Loucy (cell line): ENCODE data around the gene AMBRA1.

ENCODE experiments used
- CTCF ChIP-seq: fragments of 200-600 bp; sonication (generic); conservative IDR thresholded peaks from 2 replicates; pipeline ENCODE4 v1.5.1; 2014; ENCODE audit warnings: mild to moderate bottlenecking, antibody characterized with exemption, low read length
- EZH2phosphoT487 ChIP-seq: fragments of 200-600 bp; IDR thresholded peaks from 2 replicates; pipeline ENCODE4 v1.6.1; 2018; ENCODE audit warnings: antibody characterized with exemption, mild to moderate bottlenecking, moderate library complexity, borderline replicate concordance

- TF ChIP-seq CTCF (peak; percentile 97), EZH2phosphoT487 (no peak)
Measured at GRCh38 chr11:46352063-46352841, 241.6 kb downstream of the AMBRA1 start.
